HG02973 (cell line): ENCODE data around the gene ATP1A2.
"Not testable (repeated sequence)": the region's sequence is repeated elsewhere in the genome, so short reads cannot be mapped to it uniquely, and the experiment has no call there.

Experiments
- ATAC-seq: cut with Tn5 transposase; IDR thresholded peaks from one replicate; pipeline ENCODE4 v1.9.1; 2021; ENCODE audit warnings: moderate library complexity; ENCODE audit not compliant: unreplicated experiment

The ATP1A2 gene

DNA sequence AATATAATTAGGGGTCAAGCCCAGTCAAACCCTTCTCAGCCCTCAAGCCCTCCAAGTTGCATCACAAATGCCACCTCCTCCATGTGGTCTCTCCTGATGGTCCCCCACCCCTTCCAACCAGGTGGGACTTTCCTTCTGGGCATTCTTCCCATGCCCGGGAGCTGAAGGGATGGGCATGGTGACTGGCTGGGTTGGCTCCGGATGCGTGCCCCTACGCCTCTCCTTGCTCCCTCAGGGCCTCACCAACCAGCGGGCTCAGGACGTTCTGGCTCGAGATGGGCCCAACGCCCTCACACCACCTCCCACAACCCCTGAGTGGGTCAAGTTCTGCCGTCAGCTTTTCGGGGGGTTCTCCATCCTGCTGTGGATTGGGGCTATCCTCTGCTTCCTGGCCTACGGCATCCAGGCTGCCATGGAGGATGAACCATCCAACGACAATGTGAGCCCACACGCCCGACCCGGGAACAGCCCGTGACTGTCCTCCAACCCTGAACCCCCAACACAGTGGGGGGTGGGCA lies 7.5 kb downstream of the ATP1A2 start:
- no peak for ATAC-seq

DNA sequence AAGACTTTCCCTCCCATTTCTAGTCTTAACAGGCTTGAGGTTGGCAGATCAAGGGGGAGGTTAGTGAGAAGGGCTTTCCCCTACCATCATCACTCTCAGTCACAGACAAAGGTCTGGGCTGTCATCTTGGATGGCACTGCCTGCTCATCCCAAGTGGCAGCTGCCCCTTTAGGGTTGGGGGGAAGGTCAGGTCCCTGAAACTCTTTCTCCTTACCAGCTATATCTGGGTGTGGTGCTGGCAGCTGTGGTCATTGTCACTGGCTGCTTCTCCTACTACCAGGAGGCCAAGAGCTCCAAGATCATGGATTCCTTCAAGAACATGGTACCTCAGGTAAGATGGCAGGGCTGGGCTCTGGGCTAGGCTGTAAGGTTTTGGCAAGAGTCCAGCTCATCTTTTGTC lies 8.2 kb downstream of the ATP1A2 start:
- ATAC-seq = no peak

DNA sequence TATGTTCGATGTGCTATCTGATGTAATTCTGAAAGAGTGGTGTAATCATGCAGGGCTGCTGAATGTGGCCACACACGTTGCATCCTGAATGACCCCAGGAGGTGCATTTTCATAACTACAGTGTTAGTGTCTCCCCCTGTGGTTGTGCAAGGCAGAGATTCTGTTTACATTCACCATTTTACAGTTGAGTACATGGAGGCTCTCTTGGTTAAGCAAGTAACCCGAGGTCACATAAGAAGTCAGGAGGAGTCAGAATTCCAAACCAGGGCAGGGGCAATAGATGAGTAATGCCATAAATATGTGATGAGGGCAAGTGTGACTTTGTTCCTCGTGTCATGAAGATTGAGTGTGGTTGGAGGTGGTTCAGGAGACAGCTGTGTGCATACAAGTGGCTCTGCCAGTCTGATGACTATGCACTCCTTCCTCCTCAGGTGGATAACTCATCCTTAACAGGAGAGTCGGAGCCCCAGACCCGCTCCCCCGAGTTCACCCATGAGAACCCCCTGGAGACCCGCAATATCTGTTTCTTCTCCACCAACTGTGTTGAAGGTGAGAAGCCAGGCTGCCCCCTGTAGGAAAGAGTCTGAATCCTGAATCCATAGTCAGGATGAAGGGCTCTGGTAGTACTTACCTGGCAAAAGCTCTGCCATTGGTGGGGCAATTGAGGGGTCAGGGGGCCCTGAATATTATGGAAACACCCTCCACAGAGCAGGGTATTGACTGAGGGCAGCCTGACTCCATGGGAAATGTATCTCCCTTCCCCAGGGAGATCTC lies 9.3 kb downstream of the ATP1A2 start:
- ATAC-seq = no peak

DNA sequence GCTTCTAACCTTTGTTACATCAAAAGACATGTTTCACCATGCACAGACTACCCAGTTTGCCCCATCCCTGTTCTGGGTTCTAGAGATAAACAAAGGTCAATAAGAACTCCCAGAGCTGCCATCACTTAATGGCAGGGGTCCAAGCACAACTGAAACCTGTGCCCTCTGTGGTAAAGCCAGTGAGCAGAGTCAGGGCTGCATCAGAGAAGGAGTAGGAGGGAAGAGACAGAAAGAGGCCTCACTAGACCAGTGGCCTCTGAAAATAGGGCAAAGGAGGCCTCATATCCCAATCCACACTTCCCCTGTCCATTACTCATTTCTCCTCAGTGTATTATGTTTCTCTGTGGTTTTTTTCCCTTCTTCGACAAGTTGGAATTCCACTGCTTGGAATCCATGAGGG lies 10.2 kb downstream of the ATP1A2 start:
- no peak for ATAC-seq

DNA sequence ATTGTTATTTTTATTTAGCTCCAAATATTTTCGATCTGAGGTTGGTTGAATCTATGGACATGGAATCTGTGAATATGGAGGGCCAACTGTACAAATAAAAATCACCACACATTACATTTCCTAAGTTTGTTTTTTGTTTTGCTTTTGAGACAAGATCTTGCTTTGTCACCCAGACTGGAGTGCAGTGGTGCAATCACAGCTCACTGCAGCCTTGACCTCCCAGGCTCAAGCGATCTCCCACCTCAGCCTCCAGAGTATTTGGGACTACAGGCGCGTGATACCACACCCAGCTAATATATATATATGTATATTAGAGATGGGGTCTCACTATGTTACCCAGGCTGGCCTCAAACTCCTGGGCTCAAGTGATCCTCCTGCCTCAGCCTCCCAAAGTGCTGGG lies 10.8 kb downstream of the ATP1A2 start:
- not testable (repeated sequence) for ATAC-seq

DNA sequence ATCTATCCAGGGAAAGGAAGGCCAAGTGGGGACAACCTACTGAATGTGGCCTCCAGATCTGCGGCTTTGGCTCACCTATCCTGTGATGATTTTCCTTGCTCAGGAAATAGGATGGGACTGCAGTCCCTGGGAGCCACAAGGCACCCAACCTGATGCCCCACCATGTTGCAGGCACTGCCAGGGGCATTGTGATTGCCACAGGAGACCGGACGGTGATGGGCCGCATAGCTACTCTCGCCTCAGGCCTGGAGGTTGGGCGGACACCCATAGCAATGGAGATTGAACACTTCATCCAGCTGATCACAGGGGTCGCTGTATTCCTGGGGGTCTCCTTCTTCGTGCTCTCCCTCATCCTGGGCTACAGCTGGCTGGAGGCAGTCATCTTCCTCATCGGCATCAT lies 11.8 kb downstream of the ATP1A2 start:
- no peak for ATAC-seq

DNA sequence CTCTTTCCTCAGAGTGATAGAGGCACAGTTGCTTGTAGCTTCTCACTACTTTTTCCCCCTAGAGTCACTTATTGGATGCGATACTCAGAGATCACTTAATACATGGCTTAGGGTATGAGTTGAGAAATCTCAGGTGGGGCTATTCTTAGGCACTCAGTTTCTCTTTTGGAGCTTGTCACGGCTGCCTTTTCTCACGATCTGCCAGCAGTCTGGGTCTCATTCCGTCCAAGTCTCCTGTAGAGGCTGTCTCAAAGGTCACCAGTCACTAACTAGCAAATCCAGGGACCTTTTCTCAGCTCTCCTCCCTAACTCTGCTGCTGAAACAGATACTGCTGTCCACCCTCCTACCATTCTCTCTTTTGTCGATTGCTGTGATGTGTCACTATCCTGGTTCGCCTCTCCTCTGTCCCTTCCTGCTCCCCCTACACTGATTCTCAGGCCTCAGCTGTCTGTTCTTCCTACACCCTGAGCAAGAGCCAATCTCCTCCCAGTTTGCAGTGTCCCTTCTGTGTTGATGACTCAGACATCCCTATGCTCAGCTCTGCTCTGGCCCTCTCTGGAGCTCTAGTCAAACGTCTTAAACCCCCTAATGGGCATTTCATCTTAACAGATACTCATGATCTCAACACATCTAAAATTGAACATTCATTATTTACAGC lies 12.4 kb downstream of the ATP1A2 start:
- no peak for ATAC-seq

DNA sequence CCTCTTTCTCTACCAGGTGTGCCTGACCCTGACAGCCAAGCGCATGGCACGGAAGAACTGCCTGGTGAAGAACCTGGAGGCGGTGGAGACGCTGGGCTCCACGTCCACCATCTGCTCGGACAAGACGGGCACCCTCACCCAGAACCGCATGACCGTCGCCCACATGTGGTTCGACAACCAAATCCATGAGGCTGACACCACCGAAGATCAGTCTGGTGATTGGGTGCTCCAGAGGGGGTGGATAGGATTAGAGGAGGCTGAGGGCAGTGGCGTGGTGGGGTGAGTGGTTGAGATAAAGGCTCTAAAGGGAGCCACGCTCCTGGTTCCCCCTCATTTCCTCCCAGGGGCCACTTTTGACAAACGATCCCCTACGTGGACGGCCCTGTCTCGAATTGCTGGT lies 13.1 kb downstream of the ATP1A2 start:
- no peak for ATAC-seq

DNA sequence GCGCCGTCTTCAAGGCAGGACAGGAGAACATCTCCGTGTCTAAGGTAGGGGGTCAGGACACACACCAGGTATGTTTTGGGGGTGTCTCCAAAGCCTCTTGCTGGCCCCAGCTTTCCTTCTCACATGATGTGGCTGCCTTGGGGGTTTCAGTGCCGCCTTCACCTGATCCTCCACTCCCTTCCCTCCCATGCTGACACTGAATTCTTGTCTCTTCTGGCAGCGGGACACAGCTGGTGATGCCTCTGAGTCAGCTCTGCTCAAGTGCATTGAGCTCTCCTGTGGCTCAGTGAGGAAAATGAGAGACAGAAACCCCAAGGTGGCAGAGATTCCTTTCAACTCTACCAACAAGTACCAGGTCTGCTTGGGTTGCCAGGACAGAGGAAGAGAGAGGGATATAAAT lies 13.5 kb downstream of the ATP1A2 start:
- no peak for ATAC-seq

DNA sequence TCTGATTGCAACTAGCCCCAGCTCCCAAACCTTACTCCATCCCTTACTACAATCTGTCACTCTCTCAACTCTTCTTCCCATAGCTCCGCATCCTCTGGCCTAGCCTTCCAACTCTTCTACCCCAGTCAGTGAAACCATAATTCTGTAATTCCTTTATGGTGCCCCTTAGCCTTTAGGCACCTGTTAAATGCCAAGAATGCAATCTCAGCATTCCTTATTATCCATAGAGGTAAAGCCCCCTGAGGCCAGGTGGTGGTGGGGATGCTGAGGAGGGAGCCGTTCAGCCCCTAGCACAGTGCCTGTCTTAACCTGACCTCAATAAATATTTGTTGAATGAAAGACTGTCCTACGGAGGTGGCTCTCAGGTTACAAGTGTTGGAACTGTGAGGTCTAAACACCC lies 14.0 kb downstream of the ATP1A2 start:
- no peak for ATAC-seq

DNA sequence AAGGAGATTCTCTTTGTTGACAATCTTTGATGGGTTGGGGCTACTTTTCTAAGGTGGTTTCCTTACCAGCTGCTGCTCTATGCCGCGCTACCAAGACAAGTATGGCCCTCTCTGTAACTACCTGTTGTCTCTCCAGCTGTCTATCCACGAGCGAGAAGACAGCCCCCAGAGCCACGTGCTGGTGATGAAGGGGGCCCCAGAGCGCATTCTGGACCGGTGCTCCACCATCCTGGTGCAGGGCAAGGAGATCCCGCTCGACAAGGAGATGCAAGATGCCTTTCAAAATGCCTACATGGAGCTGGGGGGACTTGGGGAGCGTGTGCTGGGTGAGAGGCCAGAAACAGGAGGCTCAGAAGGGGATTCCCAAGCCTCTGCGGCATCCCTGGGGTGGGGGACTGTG lies 14.4 kb downstream of the ATP1A2 start:
- no peak for ATAC-seq

DNA sequence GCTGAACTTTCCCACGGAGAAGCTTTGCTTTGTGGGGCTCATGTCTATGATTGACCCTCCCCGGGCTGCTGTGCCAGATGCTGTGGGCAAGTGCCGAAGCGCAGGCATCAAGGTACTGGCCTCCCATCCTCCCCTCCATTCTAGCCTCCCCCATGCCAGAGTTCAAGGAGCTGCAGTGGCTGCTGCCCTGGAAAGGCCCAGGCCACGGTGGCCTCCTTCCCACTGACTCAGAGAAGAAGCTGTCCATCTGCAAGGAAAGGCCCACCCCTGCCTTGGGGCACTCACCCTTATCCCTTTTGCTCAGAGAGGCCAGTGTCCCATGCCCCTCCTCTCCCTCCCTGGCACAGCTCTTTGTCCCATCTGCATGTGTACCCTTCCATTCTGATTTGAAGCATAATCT lies 14.9 kb downstream of the ATP1A2 start:
- ATAC-seq = no peak

DNA sequence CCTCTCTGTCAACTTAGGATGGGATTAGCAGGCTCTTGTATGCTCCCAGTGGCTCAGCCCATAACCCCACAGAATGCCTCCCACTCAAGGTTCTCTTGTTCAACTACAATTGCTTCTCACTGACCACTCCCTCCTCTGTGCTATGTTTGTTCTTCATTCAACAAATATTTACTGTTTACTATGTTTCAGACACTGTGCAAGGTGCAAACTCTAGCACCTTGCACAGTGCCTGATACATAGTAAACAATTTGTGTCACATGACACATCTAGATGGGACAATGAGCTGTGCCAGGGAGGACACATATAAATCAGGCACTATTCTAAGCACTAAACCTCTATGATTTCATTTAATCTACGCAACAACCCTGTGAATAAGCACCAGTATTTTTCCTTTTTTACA lies 15.4 kb downstream of the ATP1A2 start:
- ATAC-seq = no peak

DNA sequence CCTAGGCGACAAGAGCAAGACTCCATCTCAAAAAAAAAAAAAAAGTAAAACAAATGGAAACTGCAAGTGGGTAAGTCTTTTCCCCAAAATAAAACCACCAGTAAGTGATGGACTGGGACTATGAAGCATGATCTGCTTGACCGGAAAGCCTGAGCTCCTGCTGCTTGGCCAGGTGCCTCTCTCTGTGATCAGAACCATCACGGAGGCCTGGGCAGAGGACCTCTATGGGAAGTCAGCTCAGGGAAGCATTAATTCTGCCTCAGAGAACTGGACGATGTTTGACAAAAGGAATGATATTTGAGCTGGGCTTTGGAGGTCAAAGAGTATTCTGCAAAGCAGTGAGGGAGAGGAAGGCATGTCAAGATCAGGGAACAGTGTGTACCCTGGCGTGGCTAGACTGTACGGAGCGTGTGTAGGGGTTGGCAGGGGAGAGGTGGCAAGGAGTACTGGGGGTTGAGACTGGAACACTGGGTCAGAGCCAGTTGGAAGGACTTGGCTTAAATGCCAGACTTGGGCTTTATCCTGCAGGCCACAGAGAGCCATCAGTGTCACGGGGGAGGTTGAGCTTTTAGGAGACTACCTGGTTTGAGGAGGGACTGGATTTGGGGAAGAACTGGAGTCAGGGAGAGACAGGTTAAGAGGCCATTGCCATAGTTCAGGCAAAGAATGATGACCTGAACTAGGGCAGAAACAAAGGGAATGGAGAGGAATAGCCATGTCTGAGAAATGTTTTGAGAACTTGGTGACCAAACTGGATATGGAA lies 16.4 kb downstream of the ATP1A2 start:
- ATAC-seq = no peak

DNA sequence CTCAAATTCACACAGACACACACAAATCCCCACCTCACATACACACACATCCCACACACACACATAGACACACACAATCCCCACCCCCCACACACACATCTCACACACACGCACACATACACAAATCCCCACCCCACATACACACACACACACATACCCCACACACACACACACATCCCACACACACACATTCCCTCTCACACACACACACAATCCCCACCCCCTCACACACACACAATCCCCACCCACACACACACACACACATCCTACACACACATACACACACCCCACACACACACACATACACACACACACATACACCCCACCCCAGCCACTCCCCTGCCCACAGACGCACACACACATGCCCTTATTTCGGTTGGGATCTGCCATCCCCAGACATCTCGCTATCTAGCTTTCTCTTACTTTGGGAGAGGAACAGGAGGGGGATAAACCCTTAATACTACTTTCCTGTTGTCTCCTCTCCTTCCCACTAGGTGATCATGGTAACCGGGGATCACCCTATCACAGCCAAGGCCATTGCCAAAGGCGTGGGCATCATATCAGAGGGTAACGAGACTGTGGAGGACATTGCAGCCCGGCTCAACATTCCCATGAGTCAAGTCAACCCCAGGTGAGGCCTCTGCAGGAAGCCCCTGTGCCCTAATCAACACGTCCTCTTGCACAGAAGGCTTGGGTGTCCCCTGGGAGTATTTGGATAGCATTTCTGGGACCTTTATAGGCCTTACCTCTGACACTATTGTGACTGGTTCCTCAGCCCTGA lies 18.6 kb downstream of the ATP1A2 start:
- ATAC-seq = no peak

DNA sequence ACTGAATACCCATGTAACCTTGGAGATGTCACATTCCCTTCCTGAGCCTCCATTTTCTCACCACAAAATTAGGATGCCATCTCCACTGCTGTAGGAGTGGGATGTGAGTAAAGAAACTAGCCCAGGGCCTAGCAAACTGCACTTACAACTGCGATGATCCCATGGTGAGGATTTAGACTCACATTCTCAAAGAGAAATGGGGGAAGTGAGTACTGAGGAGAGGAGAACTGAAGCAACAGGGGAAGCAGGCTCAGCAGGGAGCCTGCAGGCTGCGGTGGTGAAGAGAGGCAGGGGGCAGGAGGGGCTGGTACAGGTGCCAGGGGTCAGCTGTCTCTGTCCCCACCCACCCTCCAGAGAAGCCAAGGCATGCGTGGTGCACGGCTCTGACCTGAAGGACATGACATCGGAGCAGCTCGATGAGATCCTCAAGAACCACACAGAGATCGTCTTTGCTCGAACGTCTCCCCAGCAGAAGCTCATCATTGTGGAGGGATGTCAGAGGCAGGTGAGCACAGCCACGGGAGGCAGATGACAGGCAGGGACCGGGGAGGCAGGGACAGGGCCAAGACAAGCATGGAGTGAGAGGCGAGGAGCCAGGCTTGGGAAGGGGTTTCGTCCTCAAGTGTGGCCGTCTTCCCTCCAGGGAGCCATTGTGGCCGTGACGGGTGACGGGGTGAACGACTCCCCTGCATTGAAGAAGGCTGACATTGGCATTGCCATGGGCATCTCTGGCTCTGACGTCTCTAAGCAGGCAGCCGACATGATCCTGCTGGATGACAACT lies 19.4 kb downstream of the ATP1A2 start:
- no peak for ATAC-seq

DNA sequence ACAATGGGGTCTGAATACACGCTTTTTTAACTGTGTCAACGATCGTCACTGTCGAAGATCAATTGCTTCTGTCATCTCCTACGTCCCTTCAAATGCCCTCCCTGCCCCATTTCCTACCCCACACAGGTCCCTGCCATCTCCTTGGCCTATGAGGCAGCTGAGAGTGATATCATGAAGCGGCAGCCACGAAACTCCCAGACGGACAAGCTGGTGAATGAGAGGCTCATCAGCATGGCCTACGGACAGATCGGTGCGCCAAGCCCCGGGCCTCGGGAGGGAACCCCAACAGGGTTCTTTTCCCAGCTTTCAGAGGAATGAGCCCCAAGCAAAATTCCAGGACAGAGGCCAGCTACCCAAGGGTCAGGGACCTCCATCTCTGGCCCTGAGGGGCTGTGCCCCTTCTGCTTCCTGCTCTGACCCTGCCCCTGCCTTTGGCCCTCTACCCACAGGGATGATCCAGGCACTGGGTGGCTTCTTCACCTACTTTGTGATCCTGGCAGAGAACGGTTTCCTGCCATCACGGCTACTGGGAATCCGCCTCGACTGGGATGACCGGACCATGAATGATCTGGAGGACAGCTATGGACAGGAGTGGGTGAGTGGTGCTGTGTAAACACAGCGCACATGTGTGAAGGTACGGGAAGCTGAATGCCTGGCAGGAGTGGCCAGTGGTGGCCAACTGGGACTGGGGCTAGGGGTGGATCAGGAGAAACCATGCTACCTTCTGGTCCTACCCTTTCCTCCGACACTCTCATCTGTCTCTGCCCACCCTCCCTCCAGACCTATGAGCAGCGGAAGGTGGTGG lies 20.8 kb downstream of the ATP1A2 start:
- ATAC-seq = no peak

DNA sequence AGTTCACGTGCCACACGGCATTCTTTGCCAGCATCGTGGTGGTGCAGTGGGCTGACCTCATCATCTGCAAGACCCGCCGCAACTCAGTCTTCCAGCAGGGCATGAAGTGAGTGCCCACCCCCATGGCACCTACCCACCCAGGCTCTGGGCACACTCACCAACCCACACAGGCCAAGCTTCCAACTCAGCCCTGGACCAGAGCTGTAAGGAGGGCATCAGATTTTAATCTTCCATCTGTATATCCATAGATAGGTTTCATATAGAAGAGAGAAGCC lies 21.3 kb downstream of the ATP1A2 start:
- no peak for ATAC-seq

DNA sequence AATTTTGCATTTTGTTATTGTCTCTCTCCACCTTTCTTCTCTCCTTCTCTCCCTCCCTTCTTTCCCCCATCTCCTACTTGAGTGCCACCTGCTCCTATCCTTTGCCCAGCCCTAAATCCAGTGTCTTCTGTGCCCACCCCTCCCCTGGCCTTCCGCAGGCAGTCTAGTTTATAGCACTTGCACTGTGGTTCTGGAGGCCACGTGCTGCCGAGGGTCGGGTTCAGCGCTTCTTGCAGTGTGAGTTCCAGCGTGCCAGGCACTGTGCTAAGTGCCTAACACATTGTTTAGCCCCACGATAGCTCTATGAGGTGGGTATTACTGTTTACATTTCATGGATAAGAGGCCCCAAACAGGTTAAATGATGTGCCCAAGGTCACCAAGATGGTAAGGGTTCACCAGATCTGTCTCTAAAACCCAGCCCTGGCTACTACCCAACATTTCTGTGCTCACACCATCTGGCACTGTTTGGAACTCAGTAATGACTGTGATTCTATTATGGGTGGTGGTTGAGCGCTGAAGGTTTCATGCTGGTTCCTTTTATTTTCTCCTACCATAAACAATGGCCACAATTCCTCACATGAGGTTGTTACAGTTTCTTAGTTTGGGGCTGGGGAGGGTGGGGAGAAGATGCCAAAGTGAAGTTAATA lies 21.8 kb downstream of the ATP1A2 start:
- ATAC-seq = no peak
